ENCODE results near the gene ADAP1. TPM values are rescaled to one million over a fixed set of nuclear protein-coding genes. Genes with fewer than 3 reads are reported as not detected.

The ADAP1 gene
- total RNA-seq, 2 experiments from 2014 or later, result 34.6 to 40.9 TPM

GRCh38 chr7:885893-886625 is 68.4 kb downstream of the ADAP1 start:
- DNase-seq, result no peak
- H3K27ac Mint-ChIP-seq, result no peak overlapping the region
- ChIA-PET CTCF (no interaction called here), POLR2A (interaction anchor here (0.9 kb wide), 1 partner anchor 54 kb away, joined by 3 read pairs; no protein-coding TSS in a partner anchor)
- no peak for ATAC-seq
- TF ChIP-seq CTCF (IDR thresholded peaks at IDR 0.05), result no peak
- no peaks in the 10 kb centered on the region for H3K9me3 Mint-ChIP-seq
- peaks cover 10% of the 10 kb centered on the region for H3K36me3 Mint-ChIP-seq (ENCODE audit: low read depth)
- intact Hi-C loops (cut with micrococcal nuclease), result no loop called here
- H3K4me3 Mint-ChIP-seq, result no peak overlapping the region
- peaks cover 19% of the 10 kb centered on the region for H3K4me1 Mint-ChIP-seq (ENCODE audit: low read depth)
- no peaks in the 10 kb centered on the region for H3K27me3 Mint-ChIP-seq

- ChIA-PET POLR2A (interaction anchor here (0.9 kb wide), 1 partner anchor 54 kb away, joined by 3 read pairs; no protein-coding TSS in a partner anchor), CTCF (no interaction called here)
- H3K27me3 Mint-ChIP-seq, result no peaks in the 10 kb centered on the region
- H3K36me3 Mint-ChIP-seq (ENCODE audit: low read depth), result peaks cover 5% of the 10 kb centered on the region
- H3K4me1 Mint-ChIP-seq (ENCODE audit: low read depth), result peaks cover 22% of the 10 kb centered on the region
- TF ChIP-seq CTCF (IDR thresholded peaks at IDR 0.05), result no peak
- intact Hi-C loops (cut with micrococcal nuclease), result no loop called here
- ATAC-seq (no peak), DNase-seq (no peak)
- H3K27ac Mint-ChIP-seq, result no peak overlapping the region
- no peaks in the 10 kb centered on the region for H3K9me3 Mint-ChIP-seq
- no peak overlapping the region for H3K4me3 Mint-ChIP-seq
Observed at GRCh38 chr7:885261-885892, 69.1 kb downstream of the ADAP1 start.

GRCh38 chr7:884191-885003 is 70.1 kb downstream of the ADAP1 start:
- DNase-seq (no peak), ATAC-seq (no peak)
- no peak for TF ChIP-seq CTCF (IDR thresholded peaks at IDR 0.05)
- CTCF ChIA-PET, result interaction anchor here (1.4 kb wide), 1 partner anchor 24 kb away, joined by 3 read pairs; no protein-coding TSS in a partner anchor
- POLR2A ChIA-PET, result interaction anchor here (0.7 kb wide), 1 partner anchor 100 kb away, joined by 3 read pairs; no protein-coding TSS in a partner anchor
- H3K4me3 Mint-ChIP-seq, result no peak overlapping the region
- H3K9me3 Mint-ChIP-seq, result no peaks in the 10 kb centered on the region
- peaks cover 28% of the 10 kb centered on the region for H3K4me1 Mint-ChIP-seq (ENCODE audit: low read depth)
- peaks cover 4% of the 10 kb centered on the region for H3K36me3 Mint-ChIP-seq (ENCODE audit: low read depth)
- intact Hi-C loops (cut with micrococcal nuclease), result no loop called here
- no peaks in the 10 kb centered on the region for H3K27me3 Mint-ChIP-seq
- H3K27ac Mint-ChIP-seq, result no peak overlapping the region

GRCh38 chr7:883055-884021 is 71.1 kb downstream of the ADAP1 start:
- TF ChIP-seq CTCF (IDR thresholded peaks at IDR 0.05), result no peak
- Mint-ChIP-seq H3K4me3 (no peak overlapping the region), H3K27me3 (no peaks in the 10 kb centered on the region), H3K9me3 (no peaks in the 10 kb centered on the region), H3K4me1 (ENCODE audit: low read depth) (peaks cover 36% of the 10 kb centered on the region), H3K36me3 (ENCODE audit: low read depth) (peaks cover 7% of the 10 kb centered on the region), H3K27ac (no peak overlapping the region)
- intact Hi-C loops (cut with micrococcal nuclease), result no loop called here
- no peak for ATAC-seq
- no peak for DNase-seq
- ChIA-PET CTCF (interaction anchor here (1.4 kb wide), 1 partner anchor 25 kb away, joined by 3 read pairs; no protein-coding TSS in a partner anchor), POLR2A (interaction anchor here (0.7 kb wide), 1 partner anchor 101 kb away, joined by 3 read pairs; no protein-coding TSS in a partner anchor)

Data from activated CD8-positive, alpha-beta T cell treated with anti-CD3 and anti-CD28 coated beads for 36 hours (primary cell).